Measurements from ENCODE around the gene SMG1.
"Not testable (repeated sequence)": the region's sequence is repeated elsewhere in the genome, so short reads cannot be mapped to it uniquely, and the experiment has no call there.

SMG1 gene

DNA sequence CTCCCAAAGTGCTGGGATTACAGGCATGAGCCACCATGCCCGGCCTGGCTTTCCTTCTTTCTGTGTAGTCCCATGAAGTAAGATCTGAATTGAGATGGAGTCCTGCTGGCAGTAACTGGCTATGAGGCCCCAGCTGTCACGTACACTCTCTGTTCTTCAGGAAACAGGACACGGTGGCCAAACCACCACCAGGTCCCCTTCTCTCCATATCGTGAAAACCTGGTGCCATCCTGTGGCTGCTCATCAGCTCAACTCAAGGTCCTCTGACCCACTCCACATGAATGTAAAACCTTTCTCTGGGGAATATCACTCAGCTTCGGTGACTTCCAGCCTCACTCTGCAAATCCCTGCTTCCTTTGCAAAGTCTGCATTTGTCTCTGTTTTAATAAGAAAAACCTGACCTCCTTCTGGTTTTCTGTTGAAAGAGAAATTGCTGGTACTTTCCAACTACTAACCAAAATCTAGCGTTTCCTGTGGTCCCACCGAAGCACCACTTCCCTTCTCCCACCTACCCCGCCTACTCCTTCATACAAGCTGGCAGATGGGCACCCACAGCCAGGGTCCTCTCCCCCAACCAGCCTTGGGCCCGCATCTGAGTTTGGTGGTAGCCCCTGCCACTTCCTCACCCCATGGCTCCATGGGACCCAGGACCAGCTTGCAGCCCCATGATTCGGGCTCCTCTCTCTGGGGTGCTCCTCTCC, 168.1 kb downstream of the SMG1 start:
- DNase-seq = not testable (repeated sequence)

DNA sequence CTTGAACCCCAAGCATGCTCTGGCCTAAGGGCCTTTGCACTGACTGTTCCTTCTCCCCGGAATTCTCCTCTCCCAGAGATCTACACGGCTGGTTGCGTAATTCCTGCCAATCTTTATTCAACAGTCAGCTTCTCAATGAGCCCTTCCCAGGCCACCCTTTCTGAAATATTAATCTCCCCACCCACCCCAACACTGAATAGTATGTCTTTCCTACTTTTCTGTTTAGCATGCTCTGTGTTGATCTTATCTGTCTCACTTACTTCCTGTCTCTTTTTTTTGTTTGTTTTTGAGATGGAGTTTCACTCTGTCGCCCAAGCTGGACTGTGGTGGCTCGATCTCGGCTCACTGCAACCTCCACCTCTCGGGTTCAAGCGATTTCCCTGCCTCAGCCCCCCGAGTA, 169.6 kb downstream of the SMG1 start:
- not testable (repeated sequence) for DNase-seq
